PC-9 (cell line): ENCODE measurements around the gene FEN1. TPM values are rescaled to one million over a fixed set of nuclear protein-coding genes. Genes with fewer than 3 reads are reported as not detected.

Experiments used
- BruUV-seq: library from RNA; stranded (reverse); fragments of 400-500 nt; replicated peaks from 2 replicates; lab custom pipeline; 2021; lab: Mats Ljungman, UMichigan
- CTCF ChIA-PET: fragments of 300-600 bp; sonication (Branson Sonifier 250); formaldehyde crosslinking; loops from one replicate; lab custom pipeline; 2022; ENCODE audit warnings: antibody characterized with exemption; lab: Charles Lee
- POLR2A ChIA-PET: fragments of 300-600 bp; sonication (Branson Sonifier 250); formaldehyde crosslinking; loops from one replicate; lab custom pipeline; 2022; ENCODE audit warnings: antibody characterized with exemption; ENCODE audit not compliant: unreplicated experiment; lab: Charles Lee
- DNase-seq, 2 experiments: peaks; one replicate each; pipeline versions ENCODE4 v3.0.0 to v3.0.0-alpha.2; 2015 to 2022; ENCODE audit warnings: mixed read lengths in 1 of 2
- H2AFZ ChIP-seq: fragments of 200-600 bp; sonication (generic); 2 replicates; pipeline ENCODE4 v1.8.1; 2017; ENCODE audit warnings: antibody characterized with exemption
- H3F3A ChIP-seq: fragments of 200-600 bp; sonication (generic); 2 replicates; pipeline ENCODE4 v1.8.1; 2017; ENCODE audit warnings: antibody characterized with exemption, mild to moderate bottlenecking, low read depth; ENCODE audit not compliant: insufficient read depth
- H3K27ac ChIP-seq: fragments of 200-600 bp; sonication (generic); 2 replicates; pipeline ENCODE4 v1.6.1; 2016; ENCODE audit warnings: mixed run types
- H3K27me3 ChIP-seq: fragments of 200-600 bp; sonication (generic); 2 replicates; pipeline ENCODE4 v1.6.1; 2016; ENCODE audit warnings: low read depth, mixed run types; ENCODE audit not compliant: insufficient read depth
- H3K36me3 ChIP-seq: fragments of 200-600 bp; sonication (generic); 2 replicates; pipeline ENCODE4 v1.6.1; 2016; ENCODE audit warnings: low read depth, mixed run types
- H3K4me1 ChIP-seq: fragments of 200-600 bp; sonication (generic); replicated peaks from 2 replicates; pipeline ENCODE4 v1.6.1; 2016; ENCODE audit warnings: mixed run types; ENCODE audit not compliant: insufficient read depth
- H3K4me2 ChIP-seq: fragments of 200-600 bp; sonication (generic); 2 replicates; pipeline ENCODE4 v1.6.1; 2017; ENCODE audit warnings: mixed run types
- H3K4me3 ChIP-seq: fragments of 200-600 bp; sonication (generic); 2 replicates; pipeline ENCODE4 v1.6.1; 2016; ENCODE audit warnings: mixed run types
- H3K79me2 ChIP-seq: fragments of 200-600 bp; sonication (generic); 2 replicates; pipeline ENCODE4 v1.6.1; 2017; ENCODE audit warnings: low read depth, mixed run types
- H3K9me2 ChIP-seq: fragments of 200-600 bp; sonication (generic); 2 replicates; pipeline ENCODE4 v1.8.1; 2017; ENCODE audit warnings: mild to moderate bottlenecking; ENCODE audit not compliant: insufficient read depth
- H3K9me3 ChIP-seq: fragments of 200-600 bp; sonication (generic); 2 replicates; pipeline ENCODE4 v1.8.1; 2016; ENCODE audit warnings: low read depth; ENCODE audit not compliant: insufficient read depth
- H4K20me1 ChIP-seq: fragments of 200-600 bp; sonication (generic); 2 replicates; pipeline ENCODE4 v1.8.1; 2017; ENCODE audit not compliant: insufficient read depth
- EZH2 ChIP-seq: fragments of 200-600 bp; sonication (generic); IDR thresholded peaks from 2 replicates; pipeline ENCODE4 v1.8.0; 2017; ENCODE audit warnings: antibody characterized with exemption, low read depth
- intact Hi-C: fragments of 100-400 bp; cut with micrococcal nuclease; formaldehyde crosslinking; loops from one replicate; pipeline ENCODE4 v1.10.0; 2022; ENCODE audit not compliant: unreplicated experiment
- total RNA-seq: library from RNA; stranded (reverse); gene quantifications from 2 replicates; pipeline ENCODE4 v1.2.3, GENCODE V29; 2021
- TF ChIP-seq, protein P1 (sequence below): fragments of 200-600 bp; sonication (generic); conservative IDR thresholded peaks from 2 replicates; pipeline ENCODE4 v1.6.1; 2017; ENCODE audit warnings: mixed run types, antibody characterized with exemption, mild to moderate bottlenecking, moderate library complexity

FEN1 gene
- total RNA-seq, 1 experiment from 2014 or later = 60.9 TPM

DNA sequence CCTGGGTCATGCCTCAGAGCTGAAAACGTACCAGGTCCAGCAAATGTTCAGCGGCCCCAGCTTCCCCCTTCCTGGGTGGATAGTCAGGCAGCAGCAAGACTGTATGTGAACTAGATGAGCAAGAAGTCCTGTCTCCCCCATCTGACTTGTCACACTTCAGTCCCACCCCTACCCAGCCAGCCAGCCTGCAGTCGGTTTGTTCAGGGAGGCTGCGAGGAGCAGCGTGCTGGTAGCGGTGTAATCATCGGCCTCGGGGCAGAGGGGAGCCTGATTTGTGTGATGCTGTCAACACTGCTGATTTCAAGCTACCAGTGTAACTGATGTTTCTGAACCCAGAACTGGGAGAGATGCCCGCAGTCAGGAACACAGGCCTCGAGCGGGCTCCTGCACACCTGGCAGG, 9.9 kb upstream of the FEN1 start:
- intact Hi-C loops = no loop called here
- no peak overlapping the region for H3K4me3 ChIP-seq
- no peak overlapping the region for H3K27ac ChIP-seq
- no peak for TF ChIP-seq EZH2
- TF ChIP-seq, protein P1, sequence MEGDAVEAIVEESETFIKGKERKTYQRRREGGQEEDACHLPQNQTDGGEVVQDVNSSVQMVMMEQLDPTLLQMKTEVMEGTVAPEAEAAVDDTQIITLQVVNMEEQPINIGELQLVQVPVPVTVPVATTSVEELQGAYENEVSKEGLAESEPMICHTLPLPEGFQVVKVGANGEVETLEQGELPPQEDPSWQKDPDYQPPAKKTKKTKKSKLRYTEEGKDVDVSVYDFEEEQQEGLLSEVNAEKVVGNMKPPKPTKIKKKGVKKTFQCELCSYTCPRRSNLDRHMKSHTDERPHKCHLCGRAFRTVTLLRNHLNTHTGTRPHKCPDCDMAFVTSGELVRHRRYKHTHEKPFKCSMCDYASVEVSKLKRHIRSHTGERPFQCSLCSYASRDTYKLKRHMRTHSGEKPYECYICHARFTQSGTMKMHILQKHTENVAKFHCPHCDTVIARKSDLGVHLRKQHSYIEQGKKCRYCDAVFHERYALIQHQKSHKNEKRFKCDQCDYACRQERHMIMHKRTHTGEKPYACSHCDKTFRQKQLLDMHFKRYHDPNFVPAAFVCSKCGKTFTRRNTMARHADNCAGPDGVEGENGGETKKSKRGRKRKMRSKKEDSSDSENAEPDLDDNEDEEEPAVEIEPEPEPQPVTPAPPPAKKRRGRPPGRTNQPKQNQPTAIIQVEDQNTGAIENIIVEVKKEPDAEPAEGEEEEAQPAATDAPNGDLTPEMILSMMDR = no peak
- H3K9me2 ChIP-seq = no peaks in the 10 kb centered on the region
- no peaks in the 10 kb centered on the region for H3K79me2 ChIP-seq
- H3K27me3 ChIP-seq = no peaks in the 10 kb centered on the region
- no peak overlapping the region for H2AFZ ChIP-seq
- ChIA-PET POLR2A (no interaction called here), CTCF (no interaction called here)
- H3F3A ChIP-seq = peaks cover 13% of the 10 kb centered on the region
- no TSS peak for BruUV-seq
- H4K20me1 ChIP-seq = peaks cover 5% of the 10 kb centered on the region; the same call in 1 of the 2 replicates
- no peaks in the 10 kb centered on the region for H3K9me3 ChIP-seq
- DNase-seq = no peak
- H3K4me2 ChIP-seq = no peak overlapping the region
- peaks cover 8% of the 10 kb centered on the region; the same call in 1 of the 2 replicates for H3K36me3 ChIP-seq
- no peaks in the 10 kb centered on the region for H3K4me1 ChIP-seq

DNA sequence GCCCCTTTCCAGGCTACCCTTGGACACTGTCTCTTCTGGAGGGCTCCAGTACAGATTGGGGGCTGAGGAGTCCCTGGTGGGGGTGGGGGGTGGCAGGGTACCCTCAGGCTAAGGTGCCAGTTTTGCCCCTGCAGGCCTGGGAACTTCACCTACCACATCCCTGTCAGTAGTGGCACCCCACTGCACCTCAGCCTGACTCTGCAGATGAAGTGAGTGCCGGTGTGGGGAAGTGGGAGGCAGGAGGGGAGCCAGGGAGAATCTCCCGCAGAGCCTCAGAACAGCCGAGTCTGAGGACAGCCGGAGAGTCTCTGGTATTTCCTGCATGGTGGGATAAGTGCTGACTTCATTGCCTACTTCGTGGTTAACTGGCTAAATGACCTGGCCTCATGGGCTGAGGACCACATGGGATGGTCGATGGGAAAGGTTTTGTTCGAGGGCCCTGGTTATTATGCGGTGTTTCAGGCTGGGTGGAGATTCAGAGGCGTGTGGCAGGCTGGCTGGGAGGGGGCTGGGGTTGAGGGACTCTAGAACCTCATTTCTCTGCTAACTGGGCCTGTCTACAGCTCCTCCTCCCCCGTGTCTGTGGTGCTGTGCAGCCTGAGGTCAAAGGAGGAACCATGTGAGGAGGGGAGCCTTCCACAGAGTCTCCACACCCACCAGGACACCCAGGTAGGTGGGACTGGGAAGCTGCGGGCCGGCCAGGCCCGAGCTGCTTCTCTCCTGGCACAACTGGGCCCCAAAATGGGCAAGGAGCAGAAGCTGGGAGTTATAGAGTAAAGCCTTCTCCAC, 8.8 kb upstream of the FEN1 start:
- Histone ChIP-seq H3F3A (peaks cover 13% of the 10 kb centered on the region), H3K27ac (no peak overlapping the region), H3K4me1 (no peaks in the 10 kb centered on the region), H3K79me2 (no peaks in the 10 kb centered on the region), H3K27me3 (no peaks in the 10 kb centered on the region), H3K9me3 (no peaks in the 10 kb centered on the region), H3K4me2 (no peak overlapping the region), H2AFZ (no peak overlapping the region), H3K4me3 (no peak overlapping the region), H3K9me2 (no peaks in the 10 kb centered on the region), H3K36me3 (peaks cover 13% of the 10 kb centered on the region; the same call in 1 of the 2 replicates), H4K20me1 (peaks cover 5% of the 10 kb centered on the region; the same call in 1 of the 2 replicates)
- CTCF ChIA-PET = no interaction called here
- intact Hi-C loops = no loop called here
- no TSS peak for BruUV-seq
- DNase-seq = no peak
- no peak for TF ChIP-seq EZH2
- TF ChIP-seq, protein P1 = no peak
- POLR2A ChIA-PET = no interaction called here

DNA sequence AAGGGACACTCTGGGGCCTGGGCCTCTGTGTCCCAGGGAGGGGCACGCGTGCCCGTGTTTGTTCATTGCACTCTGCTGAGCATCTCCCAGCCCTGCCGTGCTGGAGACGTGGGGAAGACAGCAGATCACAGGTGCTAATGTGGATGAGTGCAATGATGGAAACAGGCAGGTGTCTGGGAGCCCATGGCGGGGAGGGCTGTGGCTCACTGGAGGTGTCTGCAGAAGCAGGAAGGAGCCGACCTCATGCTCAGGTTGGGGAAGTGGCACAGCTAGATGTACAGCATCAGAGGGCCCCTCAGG, 8.3 kb upstream of the FEN1 start:
- H3K27me3 ChIP-seq = no peaks in the 10 kb centered on the region
- DNase-seq = no peak
- H2AFZ ChIP-seq = no peak overlapping the region
- CTCF ChIA-PET = no interaction called here
- no peak for TF ChIP-seq EZH2
- TF ChIP-seq, protein P1 = no peak
- POLR2A ChIA-PET = no interaction called here
- H3K4me3 ChIP-seq = no peak overlapping the region
- H3K36me3 ChIP-seq = peaks cover 18% of the 10 kb centered on the region
- no peaks in the 10 kb centered on the region for H3K4me1 ChIP-seq
- no peaks in the 10 kb centered on the region for H3K9me3 ChIP-seq
- H3K79me2 ChIP-seq = peaks cover 4% of the 10 kb centered on the region; the same call in 1 of the 2 replicates
- no peak overlapping the region for H3K4me2 ChIP-seq
- H4K20me1 ChIP-seq = peaks cover 5% of the 10 kb centered on the region; the same call in 1 of the 2 replicates
- intact Hi-C loops = no loop called here
- H3K27ac ChIP-seq = no peak overlapping the region
- no peaks in the 10 kb centered on the region for H3K9me2 ChIP-seq
- peaks cover 13% of the 10 kb centered on the region for H3F3A ChIP-seq
- no TSS peak for BruUV-seq
